ENCODE measurements around the gene KMT2E. TPM values are rescaled to one million over a fixed set of nuclear protein-coding genes. Genes with fewer than 3 reads are reported as not detected.

The KMT2E gene
- total RNA-seq, 1 experiment from 2014 or later: 63.1 TPM

DNA sequence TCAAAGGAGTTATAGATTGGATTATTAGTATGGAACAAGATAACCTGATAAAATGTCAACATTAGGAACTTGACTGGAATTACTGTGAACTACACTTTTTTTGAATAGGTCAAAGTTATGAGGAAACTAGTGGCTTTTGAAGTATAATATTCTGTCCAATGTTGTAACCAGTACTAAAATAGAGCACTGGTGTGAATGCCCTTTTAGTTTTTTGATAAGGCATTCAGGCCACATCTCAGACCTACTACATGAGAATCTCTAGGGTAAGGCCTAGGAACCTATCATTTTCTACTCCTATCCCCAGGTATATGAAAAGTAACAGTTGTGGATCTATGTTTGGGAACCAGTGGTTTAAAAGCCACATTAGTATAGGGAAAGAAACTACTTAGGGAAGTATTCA is 16.4 kb downstream of the KMT2E start:
- no peak for DNase-seq
- ChIA-PET POLR2A (no interaction called here), CTCF (no interaction called here)
- Mint-ChIP-seq H3K27me3 (ENCODE audit: insufficient read depth, unreplicated experiment) (no peaks in the 10 kb centered on the region), H3K4me3 (ENCODE audit: unreplicated experiment) (no peak overlapping the region), H3K4me1 (ENCODE audit: low read depth, unreplicated experiment) (peaks cover 13% of the 10 kb centered on the region), H3K27ac (ENCODE audit: unreplicated experiment) (no peak overlapping the region), H3K9me3 (ENCODE audit: unreplicated experiment) (no peaks in the 10 kb centered on the region), H3K36me3 (ENCODE audit: insufficient read depth, unreplicated experiment) (no peaks in the 10 kb centered on the region)
- no TSS peak for BruUV-seq (replicated peaks)
- intact Hi-C loops (cut with micrococcal nuclease; ENCODE audit: unreplicated experiment): no loop called here
- H3K27me3 ChIP-seq (replicated peaks; ENCODE audit: control insufficient read depth, insufficient read depth, low read length): no peaks in the 10 kb centered on the region
- H3K9me3 ChIP-seq: no peaks in the 10 kb centered on the region
- no peak overlapping the region for H3K4me3 ChIP-seq (ENCODE audit: low read depth, low read length)
- no peak for TF ChIP-seq CTCF (IDR thresholded peaks at IDR 0.05; ENCODE audit: insufficient read depth in 1 of 2, low read depth in 1 of 2, low read length in 1 of 2, severe bottlenecking in 1 of 2, unreplicated experiment in 1 of 2)
- no peaks in the 10 kb centered on the region for H3K4me1 ChIP-seq
- no peaks in the 10 kb centered on the region for H3K36me3 ChIP-seq (ENCODE audit: control insufficient read depth, insufficient read depth, low read length)

- Mint-ChIP-seq H3K27me3 (ENCODE audit: insufficient read depth, unreplicated experiment) (no peaks in the 10 kb centered on the region), H3K4me3 (ENCODE audit: unreplicated experiment) (no peak overlapping the region), H3K27ac (ENCODE audit: unreplicated experiment) (no peak overlapping the region), H3K36me3 (ENCODE audit: insufficient read depth, unreplicated experiment) (no peaks in the 10 kb centered on the region), H3K9me3 (ENCODE audit: unreplicated experiment) (no peaks in the 10 kb centered on the region), H3K4me1 (ENCODE audit: low read depth, unreplicated experiment) (peaks cover 13% of the 10 kb centered on the region)
- Histone ChIP-seq H3K9me3 (no peaks in the 10 kb centered on the region), H3K27me3 (replicated peaks; ENCODE audit: control insufficient read depth, insufficient read depth, low read length) (no peaks in the 10 kb centered on the region), H3K36me3 (ENCODE audit: control insufficient read depth, insufficient read depth, low read length) (no peaks in the 10 kb centered on the region), H3K4me1 (0 out of 2 replicates have a peak, but pooled peaks cover 6% of the 10 kb centered on the region), H3K4me3 (ENCODE audit: low read depth, low read length) (no peak overlapping the region)
- DNase-seq: no peak
- no peak for TF ChIP-seq CTCF (IDR thresholded peaks at IDR 0.05; ENCODE audit: insufficient read depth in 1 of 2, low read depth in 1 of 2, low read length in 1 of 2, severe bottlenecking in 1 of 2, unreplicated experiment in 1 of 2)
- intact Hi-C loops (cut with micrococcal nuclease; ENCODE audit: unreplicated experiment): no loop called here
- CTCF ChIA-PET: no interaction called here
- POLR2A ChIA-PET: no interaction called here
- BruUV-seq (replicated peaks): no TSS peak
Measured at GRCh38 chr7:105032553-105033214, 18.7 kb downstream of the KMT2E start.

GRCh38 chr7:105035349-105035748 is 21.3 kb downstream of the KMT2E start:
- Histone ChIP-seq H3K9me3 (no peaks in the 10 kb centered on the region), H3K27me3 (replicated peaks; ENCODE audit: control insufficient read depth, insufficient read depth, low read length) (no peaks in the 10 kb centered on the region), H3K36me3 (ENCODE audit: control insufficient read depth, insufficient read depth, low read length) (no peaks in the 10 kb centered on the region), H3K4me1 (0 out of 2 replicates have a peak, but pooled peaks cover 6% of the 10 kb centered on the region), H3K4me3 (ENCODE audit: low read depth, low read length) (no peak overlapping the region)
- H3K9me3 Mint-ChIP-seq (ENCODE audit: unreplicated experiment): no peaks in the 10 kb centered on the region
- H3K27me3 Mint-ChIP-seq (ENCODE audit: insufficient read depth, unreplicated experiment): no peaks in the 10 kb centered on the region
- no TSS peak for BruUV-seq (replicated peaks)
- H3K4me1 Mint-ChIP-seq (ENCODE audit: low read depth, unreplicated experiment): peaks cover 2% of the 10 kb centered on the region
- intact Hi-C loops (cut with micrococcal nuclease; ENCODE audit: unreplicated experiment): no loop called here
- peaks cover 5% of the 10 kb centered on the region for H3K36me3 Mint-ChIP-seq (ENCODE audit: insufficient read depth, unreplicated experiment)
- H3K4me3 Mint-ChIP-seq (ENCODE audit: unreplicated experiment): no peak overlapping the region
- ChIA-PET CTCF (no interaction called here), POLR2A (no interaction called here)
- DNase-seq: no peak
- no peak overlapping the region for H3K27ac Mint-ChIP-seq (ENCODE audit: unreplicated experiment)
- TF ChIP-seq CTCF (IDR thresholded peaks at IDR 0.05; ENCODE audit: insufficient read depth in 1 of 2, low read depth in 1 of 2, low read length in 1 of 2, severe bottlenecking in 1 of 2, unreplicated experiment in 1 of 2): no peak

Measured in Caco-2 (cell line).